ENCODE results near the gene DYSF.

DNA sequence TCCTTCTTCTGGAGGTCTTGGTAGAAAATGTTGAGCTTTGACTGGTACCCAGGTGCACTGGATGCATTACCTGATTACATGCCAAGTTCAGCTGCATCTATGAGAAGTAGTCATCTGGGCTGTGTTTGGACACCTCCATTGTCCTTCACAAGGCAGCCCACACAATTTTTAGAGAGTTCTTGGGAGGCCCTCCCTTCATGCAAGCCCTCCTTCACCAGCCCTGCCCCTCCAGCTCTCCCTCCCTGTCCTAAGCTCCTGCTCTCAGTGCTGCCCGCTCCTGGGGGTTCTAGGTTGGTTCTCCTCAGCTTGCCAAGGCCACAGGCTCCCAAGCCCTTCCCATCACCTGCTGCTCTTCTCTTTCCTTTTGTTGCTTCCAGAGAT is 148.7 kb downstream of the DYSF start:
- TF ChIP-seq, protein P1, sequence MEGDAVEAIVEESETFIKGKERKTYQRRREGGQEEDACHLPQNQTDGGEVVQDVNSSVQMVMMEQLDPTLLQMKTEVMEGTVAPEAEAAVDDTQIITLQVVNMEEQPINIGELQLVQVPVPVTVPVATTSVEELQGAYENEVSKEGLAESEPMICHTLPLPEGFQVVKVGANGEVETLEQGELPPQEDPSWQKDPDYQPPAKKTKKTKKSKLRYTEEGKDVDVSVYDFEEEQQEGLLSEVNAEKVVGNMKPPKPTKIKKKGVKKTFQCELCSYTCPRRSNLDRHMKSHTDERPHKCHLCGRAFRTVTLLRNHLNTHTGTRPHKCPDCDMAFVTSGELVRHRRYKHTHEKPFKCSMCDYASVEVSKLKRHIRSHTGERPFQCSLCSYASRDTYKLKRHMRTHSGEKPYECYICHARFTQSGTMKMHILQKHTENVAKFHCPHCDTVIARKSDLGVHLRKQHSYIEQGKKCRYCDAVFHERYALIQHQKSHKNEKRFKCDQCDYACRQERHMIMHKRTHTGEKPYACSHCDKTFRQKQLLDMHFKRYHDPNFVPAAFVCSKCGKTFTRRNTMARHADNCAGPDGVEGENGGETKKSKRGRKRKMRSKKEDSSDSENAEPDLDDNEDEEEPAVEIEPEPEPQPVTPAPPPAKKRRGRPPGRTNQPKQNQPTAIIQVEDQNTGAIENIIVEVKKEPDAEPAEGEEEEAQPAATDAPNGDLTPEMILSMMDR (IDR thresholded peaks at IDR 0.05), result no peak
- TF ChIP-seq POLR2AphosphoS5 (IDR thresholded peaks at IDR 0.05; ENCODE audit: low read depth, low read length) (no peak), SIN3A (IDR thresholded peaks at IDR 0.05; ENCODE audit: borderline replicate concordance, insufficient read depth, low read depth, low read length) (no peak), TCF7L2 (IDR thresholded peaks at IDR 0.05; ENCODE audit: low read depth, low read length) (no peak)
- TF ChIP-seq, protein P2, sequence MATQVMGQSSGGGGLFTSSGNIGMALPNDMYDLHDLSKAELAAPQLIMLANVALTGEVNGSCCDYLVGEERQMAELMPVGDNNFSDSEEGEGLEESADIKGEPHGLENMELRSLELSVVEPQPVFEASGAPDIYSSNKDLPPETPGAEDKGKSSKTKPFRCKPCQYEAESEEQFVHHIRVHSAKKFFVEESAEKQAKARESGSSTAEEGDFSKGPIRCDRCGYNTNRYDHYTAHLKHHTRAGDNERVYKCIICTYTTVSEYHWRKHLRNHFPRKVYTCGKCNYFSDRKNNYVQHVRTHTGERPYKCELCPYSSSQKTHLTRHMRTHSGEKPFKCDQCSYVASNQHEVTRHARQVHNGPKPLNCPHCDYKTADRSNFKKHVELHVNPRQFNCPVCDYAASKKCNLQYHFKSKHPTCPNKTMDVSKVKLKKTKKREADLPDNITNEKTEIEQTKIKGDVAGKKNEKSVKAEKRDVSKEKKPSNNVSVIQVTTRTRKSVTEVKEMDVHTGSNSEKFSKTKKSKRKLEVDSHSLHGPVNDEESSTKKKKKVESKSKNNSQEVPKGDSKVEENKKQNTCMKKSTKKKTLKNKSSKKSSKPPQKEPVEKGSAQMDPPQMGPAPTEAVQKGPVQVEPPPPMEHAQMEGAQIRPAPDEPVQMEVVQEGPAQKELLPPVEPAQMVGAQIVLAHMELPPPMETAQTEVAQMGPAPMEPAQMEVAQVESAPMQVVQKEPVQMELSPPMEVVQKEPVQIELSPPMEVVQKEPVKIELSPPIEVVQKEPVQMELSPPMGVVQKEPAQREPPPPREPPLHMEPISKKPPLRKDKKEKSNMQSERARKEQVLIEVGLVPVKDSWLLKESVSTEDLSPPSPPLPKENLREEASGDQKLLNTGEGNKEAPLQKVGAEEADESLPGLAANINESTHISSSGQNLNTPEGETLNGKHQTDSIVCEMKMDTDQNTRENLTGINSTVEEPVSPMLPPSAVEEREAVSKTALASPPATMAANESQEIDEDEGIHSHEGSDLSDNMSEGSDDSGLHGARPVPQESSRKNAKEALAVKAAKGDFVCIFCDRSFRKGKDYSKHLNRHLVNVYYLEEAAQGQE (IDR thresholded peaks at IDR 0.05; ENCODE audit: insufficient read depth in 1 of 2, low read depth in 2 of 2, low read length in 1 of 2), result no peak
